NCI-H82 treated with DMSO at 0.1 percent for 48 hours (cell line): Measurements from ENCODE around the gene NPNT.

Experiments
- DNase-seq: peaks from one replicate; lab custom pipeline; 2025; ENCODE audit not compliant: unreplicated experiment; lab: John Stamatoyannopoulos, UW

The NPNT gene

GRCh38 chr4:105912633-105913032 lies 17.4 kb downstream of the NPNT start:
- DNase-seq: no peak

GRCh38 chr4:105917171-105917685 lies 22.0 kb downstream of the NPNT start:
- no peak for DNase-seq

GRCh38 chr4:105921301-105921700 lies 26.0 kb downstream of the NPNT start:
- no peak for DNase-seq

- no peak for DNase-seq
Measured at GRCh38 chr4:105923497-105924238, 28.4 kb downstream of the NPNT start.

DNA sequence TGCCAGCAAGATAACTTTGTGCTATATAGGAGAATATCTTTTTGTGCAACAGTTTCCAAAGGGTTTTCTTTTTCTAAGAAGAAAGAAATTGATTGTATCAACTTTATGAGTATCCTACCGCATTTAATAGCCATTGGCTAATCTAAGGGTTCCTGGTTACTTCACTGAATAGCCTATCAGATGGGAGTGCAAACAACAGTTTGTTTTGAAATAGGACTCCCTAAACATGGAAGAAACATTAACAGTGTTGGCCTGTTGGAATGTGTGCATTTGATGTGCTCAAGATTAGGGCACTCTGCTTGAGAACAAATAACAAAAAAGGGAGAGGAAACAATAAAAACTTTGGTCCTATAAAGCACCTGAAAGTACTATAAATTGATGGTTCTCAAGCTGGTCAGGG lies 29.1 kb downstream of the NPNT start:
- DNase-seq: no peak

DNA sequence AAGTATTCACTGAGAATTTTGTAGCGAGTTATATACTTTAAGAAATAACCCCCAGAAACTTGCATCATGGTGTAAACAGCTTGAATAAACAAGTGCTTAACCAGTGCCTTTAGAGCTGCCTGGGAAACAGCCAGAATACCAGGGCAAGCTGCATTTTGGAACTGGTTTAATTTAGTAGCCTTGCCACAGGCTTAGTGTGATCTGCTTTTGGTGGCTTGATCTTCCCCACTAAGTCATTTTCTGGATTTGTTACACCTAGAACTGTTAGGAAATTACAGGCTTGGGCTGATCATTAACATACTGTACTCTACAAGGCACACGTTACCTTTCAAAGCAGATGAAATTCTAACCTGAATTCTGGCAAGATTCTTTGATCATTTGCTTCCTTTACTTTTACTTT lies 35.4 kb downstream of the NPNT start:
- DNase-seq: no peak

- no peak for DNase-seq
Measured at GRCh38 chr4:105933083-105933482, 37.8 kb downstream of the NPNT start.

DNA sequence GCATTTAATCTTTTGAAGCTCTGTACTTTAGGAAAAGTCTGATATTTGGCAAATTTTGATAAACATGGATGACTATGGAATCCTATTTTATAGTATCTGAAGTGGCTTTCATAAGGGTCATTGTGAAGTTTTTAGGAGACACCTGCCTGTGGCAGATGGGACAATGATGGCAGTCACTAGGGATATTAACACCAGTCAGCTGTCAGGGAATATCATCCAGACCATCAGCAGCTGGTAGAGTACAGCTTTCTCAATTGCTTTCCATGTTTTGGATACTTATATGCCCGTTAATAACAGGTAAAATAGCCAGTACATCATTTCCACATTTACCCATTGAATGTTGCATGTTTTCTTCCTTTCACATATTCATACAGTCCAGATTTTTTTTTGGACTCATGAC lies 39.1 kb downstream of the NPNT start:
- DNase-seq: no peak

GRCh38 chr4:105936901-105937300 lies 41.6 kb downstream of the NPNT start:
- no peak for DNase-seq

DNA sequence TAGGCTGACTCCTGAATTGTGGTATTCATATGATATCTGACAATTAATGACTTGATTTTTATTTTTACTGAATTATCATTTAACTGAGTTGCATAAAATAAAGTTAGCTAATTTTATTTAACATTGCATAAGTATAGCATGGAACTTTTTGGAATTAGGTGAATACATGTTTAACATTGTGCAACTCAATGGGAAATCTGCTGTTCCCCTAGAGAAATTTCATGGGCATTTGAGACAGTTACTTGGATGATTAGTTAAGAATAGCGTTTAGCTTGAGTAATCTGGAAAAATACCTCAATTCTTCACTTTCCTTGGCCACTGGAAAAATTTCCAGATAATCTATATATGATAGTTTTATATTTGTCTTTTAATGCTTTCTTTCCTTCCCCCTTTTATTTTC lies 42.5 kb downstream of the NPNT start:
- no peak for DNase-seq

DNA sequence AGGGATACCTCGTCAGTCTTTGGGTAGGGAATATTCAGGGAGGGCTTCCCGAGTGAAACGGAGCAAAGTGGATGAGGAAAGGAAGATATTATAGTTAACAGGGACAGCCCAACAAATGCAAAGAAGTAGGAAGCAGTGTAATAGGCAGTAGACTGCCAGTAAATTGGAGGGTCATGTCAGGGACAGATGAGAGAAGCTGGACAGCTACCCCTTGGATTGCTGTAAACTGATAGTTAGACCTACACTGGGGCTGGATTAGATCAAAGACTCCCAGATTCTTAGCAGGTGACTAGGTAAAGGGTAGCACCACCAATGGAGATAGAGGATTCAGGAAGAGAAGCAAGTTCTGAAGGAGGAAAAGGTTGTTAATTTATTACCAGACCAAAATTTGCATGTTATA lies 48.0 kb downstream of the NPNT start:
- no peak for DNase-seq

GRCh38 chr4:105944540-105944939 lies 49.3 kb downstream of the NPNT start:
- no peak for DNase-seq

DNA sequence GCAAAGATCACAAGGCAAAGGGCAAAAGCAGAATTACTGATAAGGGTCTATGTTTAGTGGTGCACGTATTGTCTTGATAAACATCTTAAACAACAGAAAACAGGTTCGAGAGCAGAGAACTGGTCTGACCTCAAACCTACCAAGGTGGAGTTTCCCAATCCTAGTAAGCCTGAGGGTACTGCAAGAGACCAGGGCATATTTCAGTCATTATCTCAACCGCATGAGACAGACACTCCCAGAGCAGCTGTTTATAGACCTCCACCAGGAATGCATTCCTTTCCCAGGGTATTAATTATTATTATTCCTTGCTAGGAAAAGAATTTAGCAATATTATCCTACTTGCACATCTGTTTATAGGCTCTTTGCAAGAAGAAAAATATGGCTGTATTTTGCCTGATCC lies 51.5 kb downstream of the NPNT start:
- DNase-seq: no peak

- DNase-seq: no peak
Measured at GRCh38 chr4:105950701-105951100, 55.4 kb downstream of the NPNT start.

GRCh38 chr4:105951198-105951597 lies 55.9 kb downstream of the NPNT start:
- DNase-seq: no peak

DNA sequence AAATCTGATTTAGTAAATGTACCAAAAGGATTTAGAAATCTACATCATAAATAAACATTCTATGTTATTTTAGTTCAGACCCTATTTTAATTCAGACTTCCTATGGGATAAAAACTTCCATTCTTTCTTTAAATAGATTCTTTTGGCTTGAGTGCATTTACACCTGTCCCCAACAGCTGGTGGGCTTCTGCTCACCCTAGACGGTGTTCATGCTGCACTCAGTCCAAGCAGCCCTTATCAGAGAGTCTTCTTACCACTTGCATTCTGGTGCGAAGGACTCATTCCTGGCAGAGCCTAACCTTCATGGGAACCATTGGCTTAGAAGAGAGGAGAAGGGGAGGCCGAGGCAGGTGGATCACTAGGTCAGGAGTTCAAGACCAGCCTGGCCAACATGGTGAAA lies 57.3 kb downstream of the NPNT start:
- no peak for DNase-seq

DNA sequence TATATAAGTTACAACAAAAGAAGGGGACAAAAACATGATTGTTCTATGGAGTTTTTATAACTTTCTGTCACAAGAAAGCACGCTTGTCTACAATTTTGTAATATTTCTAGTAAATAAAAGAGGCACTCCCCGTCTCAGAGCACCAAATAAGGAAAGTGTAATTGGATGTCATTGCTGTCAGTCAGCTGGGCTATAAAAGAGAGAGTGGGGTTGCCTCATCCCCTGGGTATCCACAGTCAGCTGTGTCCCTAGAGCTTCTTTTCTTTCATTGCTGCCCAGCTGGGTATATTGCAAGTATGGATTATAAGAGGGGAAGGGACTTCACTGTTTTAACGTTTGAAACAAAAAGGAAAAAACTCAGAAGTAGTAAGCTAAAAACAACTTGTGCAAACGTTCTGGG lies 61.3 kb downstream of the NPNT start:
- DNase-seq: no peak

GRCh38 chr4:105957680-105958079 lies 62.4 kb downstream of the NPNT start:
- DNase-seq: no peak

GRCh38 chr4:105963461-105964400 lies 68.5 kb downstream of the NPNT start:
- no peak for DNase-seq

- no peak for DNase-seq
Measured at GRCh38 chr4:105965183-105965800, 70.0 kb downstream of the NPNT start.

DNA sequence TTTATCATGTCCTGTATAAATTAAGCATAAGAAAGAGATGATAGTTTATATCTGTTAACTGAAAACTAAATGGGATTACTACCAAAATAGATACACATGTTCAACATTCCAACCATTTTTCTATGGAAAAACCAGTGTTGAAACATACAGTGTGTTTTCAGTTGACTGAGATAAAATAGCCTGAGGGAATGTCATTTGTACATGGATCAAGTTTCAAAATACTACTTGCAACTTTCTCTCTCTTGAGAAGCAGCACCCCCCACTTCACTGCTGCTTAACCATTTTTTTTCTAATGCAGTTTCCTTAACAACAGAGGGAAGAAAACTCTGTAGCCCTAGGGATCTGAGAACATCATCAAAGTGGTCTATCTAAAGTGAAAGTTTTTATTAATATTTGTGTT lies 70.8 kb downstream of the NPNT start:
- DNase-seq: no peak
